Measurements from ENCODE around the gene KIRREL3.
A peak's percentile ranks its signal among the peaks of the same experiment; 100 is the strongest.

KIRREL3 gene

GRCh38 chr11:126498281-126498680, 502.3 kb downstream of the KIRREL3 start:
- no peak for DNase-seq

GRCh38 chr11:126497581-126498122, 502.9 kb downstream of the KIRREL3 start:
- no peak for DNase-seq

- no peak for DNase-seq
Observed at GRCh38 chr11:126496576-126497337, 503.8 kb downstream of the KIRREL3 start.

DNA sequence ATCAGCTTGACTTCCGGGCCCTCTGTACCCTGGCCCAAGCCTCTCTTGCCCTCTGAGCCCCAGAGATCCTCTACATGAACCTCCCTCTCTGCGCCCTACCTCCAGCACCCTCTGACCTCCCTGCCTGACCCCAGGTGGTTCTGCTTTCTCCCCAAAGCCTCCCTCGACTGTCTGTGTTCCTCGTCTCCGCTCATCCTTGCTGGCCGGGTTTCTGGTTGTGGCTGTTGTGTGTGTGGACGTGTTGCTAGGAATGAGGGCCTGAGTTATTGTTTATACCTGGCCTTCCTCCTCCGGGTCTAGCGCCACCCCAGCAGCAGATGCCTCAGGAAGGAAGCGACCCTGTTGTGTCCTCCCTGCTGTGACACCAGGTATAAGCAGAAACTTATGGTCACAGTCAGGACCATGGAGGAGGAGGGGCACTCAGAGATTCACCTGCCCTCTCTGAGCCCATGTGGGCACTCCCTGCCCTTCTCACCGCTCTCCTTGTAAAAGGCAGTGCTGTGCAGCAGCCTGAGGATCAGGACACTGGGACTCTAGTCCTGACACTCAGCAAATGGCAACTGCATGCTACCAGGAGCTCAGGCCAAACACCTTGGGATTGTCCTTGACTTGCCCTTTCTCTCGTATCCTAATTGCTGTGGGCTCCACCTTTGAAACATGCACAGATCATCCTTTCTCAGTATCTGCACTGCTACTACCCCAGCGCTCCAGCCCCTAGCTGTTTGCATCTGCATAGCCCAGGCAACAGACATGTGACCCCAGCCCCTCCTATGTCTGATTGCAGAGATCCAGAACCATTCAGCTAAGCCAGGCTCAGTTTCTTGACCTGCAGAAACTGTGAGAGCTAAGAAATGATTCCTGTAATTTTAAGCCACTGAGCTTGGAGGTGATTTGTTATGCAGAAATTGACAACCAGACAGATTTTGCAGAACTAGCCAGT, 505.0 kb downstream of the KIRREL3 start:
- DNase-seq, result no peak

- no peak for DNase-seq
Observed at GRCh38 chr11:126494831-126495230, 505.7 kb downstream of the KIRREL3 start.

- no peak for DNase-seq
Observed at GRCh38 chr11:126492331-126493082, 508.1 kb downstream of the KIRREL3 start.

GRCh38 chr11:126491092-126491491, 509.5 kb downstream of the KIRREL3 start:
- no peak for DNase-seq

- no peak for DNase-seq
Observed at GRCh38 chr11:126489836-126490660, 510.5 kb downstream of the KIRREL3 start.

DNA sequence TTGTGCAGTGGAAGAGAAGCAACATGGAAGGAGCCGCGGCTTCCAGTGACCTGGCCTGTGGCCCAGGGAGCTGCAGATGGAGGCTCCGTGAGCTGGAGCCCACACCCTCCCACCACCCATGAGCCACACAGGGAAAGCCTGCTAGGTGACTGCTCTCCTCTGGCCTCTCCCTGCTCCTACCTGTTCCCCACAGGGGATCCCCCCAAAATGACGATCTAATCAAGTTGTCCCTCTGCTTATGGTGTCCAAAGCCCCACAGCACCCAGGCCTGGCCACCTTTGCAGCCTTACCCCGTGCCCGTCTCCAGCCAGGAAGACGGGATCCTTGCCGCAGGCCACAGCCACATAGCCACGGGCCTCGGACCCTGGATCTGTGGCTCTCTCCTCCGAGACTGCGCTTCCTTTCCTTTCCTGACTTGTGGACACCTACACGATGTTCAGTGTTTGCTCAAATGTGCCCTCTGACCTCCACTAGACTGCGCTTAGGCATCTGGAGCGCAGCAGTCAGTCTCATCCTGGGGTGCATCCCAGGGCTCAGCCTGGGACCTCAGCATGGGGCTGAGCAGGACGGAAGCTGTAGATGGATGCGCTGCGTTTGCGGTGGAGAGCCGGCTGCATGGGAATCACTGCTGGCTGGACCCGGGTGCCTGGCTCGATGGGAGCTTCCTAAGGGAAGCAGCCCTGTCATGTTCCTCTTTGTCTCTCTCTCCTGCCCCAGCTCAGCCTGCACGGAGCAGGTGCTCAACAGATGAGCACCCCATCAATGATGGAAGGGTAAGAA, 511.8 kb downstream of the KIRREL3 start:
- DNase-seq, result no peak

- no peak for DNase-seq
Observed at GRCh38 chr11:126487711-126488110, 512.9 kb downstream of the KIRREL3 start.

DNA sequence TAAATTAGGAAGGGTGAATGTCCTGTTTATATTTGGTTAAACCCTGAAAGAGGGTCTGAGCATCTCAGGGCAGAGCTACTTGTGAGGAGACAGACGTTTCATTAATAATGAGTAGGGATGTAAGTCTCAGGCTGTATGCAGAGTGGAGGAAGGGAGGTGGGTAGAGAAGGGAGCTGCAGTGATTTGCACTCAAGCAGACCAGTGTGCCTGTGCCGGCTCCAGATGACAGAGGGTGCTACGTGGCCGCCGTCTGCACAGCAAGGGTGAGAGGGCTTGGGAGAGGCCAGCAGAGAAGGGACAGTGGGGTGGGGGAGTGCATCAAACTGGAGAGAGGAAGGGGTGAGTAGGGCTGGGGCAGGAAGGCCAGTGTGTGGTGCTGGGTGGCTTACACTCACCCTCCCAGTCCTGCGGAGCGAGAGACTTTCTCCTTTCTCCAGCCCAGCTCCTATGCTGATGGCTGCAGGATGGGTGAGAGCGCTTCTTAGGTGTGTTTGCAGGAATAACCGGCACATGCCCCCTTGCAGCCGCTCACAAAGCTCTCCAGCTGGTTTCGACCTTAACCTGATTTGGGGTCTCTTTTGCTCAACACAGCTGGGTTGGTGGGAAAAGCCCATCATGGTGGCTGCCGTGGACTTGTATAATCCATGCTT, 514.5 kb downstream of the KIRREL3 start:
- DNase-seq, result no peak

DNA sequence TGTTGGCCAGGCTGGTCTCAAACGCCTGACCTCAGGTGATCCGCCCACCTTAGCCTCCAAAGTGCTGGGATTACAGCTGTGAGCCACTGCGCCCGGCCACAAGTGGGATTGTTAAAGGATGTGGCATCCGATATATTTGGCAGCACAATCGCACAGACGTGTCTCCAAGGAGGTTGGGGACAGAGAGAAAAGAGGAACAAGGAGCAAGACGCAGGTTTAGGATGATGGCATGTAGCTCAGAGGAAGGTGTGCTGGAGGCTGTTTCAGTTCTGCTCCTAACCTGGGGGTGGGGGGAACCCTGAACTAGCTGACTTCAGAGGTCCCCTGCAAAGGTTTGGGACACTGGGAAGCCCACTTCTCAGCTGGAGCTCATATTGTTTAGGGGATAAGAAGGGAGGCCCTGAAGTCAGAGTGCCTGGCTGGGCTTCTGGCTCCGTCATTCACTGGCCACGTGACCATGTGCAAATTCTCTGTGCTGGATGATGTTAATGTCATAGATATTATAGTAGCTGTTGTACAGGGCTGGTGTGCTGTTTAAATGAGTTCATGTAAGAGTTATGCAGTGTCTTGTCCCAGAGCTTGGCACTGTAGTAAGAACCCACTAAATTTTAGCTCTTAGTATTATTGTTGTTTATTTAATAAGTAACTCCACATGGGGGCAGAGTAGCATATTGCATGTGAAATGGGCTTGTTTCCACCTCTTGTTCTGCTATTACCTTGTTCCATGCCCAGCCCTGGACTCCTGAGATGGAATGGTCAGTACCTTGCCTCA, 515.4 kb downstream of the KIRREL3 start:
- no peak for DNase-seq

DNA sequence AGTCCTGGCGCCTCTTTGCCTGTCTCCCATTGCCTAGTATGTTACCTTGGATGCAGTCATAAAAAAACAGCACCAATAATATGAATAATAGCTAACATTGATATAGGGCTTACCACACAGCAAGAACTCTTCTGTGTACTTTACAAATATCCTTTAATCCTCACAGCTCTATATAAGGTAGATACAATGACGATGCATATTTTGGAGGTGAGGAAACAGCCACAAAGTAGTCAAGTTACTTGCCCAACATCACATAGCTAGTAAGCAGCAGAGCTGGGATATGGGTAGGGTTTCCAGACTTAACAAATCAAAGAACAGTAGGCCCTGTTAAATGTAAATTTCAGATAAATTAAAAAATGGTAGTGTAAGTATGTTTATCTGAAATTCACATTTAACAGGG, 516.3 kb downstream of the KIRREL3 start:
- no peak for DNase-seq

GRCh38 chr11:126483621-126484195, 516.9 kb downstream of the KIRREL3 start:
- DNase-seq, result no peak

DNA sequence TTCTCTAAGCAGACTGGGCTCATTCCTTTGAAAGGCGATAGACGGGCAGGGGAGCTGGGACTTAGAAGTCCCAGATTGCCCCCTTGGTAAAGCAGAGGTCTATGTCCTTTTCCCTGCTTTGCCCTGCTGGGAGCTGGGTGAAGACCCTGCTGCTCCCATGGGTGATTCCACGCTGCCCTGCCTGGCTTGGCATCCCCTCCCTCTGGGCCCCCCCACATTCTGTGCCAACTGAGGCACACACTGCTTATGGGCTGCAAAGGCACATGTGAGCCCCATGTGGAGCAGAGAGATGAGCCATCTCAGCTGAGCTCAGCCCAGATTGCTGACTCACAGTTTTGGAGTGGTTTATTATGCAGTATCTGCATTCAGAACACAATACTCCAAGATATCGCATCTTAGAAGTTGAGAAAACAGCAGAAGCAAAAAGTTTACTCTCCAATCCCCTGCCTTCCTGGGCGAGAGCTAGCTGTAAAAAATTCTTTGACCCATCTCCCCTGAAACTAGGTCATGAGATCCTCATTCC, 517.9 kb downstream of the KIRREL3 start:
- DNase-seq, result no peak

DNA sequence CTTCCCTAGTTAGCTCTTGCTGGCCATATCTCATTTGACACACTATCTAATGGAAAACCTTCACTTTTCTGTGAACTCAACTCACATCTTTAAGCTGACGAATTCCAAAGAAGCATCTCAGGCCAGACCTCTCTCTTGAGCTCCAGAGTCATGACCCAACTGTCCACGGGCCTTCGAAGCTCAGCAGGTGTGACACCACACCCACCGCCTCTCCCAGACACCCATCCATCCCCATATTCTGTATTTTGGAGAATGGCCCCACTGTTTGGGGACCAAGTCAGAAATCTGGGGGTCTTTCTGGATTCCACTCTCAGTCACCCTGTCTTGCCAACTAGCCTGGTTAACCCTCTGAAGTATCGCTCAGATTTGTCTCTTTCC, 519.3 kb downstream of the KIRREL3 start:
- no peak for DNase-seq

DNA sequence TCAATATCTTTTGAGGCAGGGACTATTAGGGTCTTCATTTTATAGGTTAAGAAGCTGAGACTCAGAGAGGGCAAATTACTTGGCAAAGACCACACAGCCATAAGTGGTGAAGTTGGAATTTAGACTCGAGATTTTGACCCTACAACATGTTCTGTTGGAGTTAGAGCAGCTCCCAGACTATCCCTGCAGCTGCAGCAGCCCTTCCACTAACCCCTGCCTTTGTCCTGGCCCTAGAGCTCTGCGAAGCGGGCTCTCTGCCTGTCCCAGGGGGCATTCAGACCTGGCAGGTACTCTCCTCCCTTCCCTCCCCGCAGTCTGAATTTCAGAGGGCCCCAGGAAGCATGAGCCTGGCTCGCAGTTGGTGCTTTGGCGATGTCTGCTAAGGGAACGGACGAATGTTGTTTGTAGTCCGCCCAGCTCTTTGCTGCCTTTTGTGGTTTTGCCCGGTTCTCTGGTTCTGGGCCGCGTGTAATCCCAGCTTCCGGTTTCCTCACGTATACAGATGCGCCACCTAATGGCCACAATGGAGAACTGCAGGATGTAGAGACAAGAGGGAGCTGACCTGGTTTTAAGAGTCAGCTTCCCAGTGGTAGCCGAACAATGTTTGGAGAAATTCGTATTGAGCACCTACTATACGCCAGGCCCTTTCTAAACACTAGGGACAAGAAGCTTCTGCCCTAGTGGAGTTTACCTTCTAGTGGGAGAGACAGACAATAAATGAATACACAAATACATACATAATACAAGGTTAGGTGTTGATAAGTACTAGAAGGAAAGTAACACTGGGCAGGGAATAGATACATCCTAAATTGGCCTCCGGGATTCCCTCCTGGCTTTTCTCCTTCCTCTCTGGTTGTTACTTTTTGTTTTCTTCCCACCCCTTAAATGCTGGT, 519.9 kb downstream of the KIRREL3 start:
- peak; percentile 25 for DNase-seq

DNA sequence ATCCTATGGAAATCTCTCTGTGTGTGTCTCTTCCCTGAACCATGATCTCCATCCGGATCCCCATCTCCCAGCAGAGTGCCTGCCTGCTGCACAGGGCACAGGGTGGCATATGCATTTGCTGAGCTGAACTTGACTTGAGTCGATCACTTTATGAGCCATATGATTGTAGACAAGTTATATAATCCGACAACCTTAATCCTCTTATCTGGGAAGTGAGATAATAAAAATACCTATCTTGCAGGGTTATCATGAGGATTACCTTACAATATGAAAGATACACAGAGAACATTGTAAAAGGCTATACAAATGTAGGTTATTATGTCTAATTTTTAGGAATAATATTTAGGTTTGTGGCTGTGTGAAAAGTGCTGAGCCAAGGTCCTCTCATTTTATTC, 520.6 kb downstream of the KIRREL3 start:
- DNase-seq, result no peak
